CD4-positive, alpha-beta T cell treated with Interleukin-10 for 1 hour (primary cell): ENCODE results near the gene MUC13.

Experiments
- DNase-seq: peaks from one replicate; pipeline ENCODE4 v3.0.0-alpha.2; 2020

Gene MUC13

GRCh38 chr3:124893526-124893925, 41.0 kb downstream of the MUC13 start:
- DNase-seq, result no peak

- DNase-seq, result no peak
Measured at GRCh38 chr3:124890573-124891190, 43.9 kb downstream of the MUC13 start.

- DNase-seq, result no peak
Measured at GRCh38 chr3:124888482-124889441, 45.8 kb downstream of the MUC13 start.

- no peak for DNase-seq
Measured at GRCh38 chr3:124887932-124888298, 46.6 kb downstream of the MUC13 start.

GRCh38 chr3:124887177-124887931, 47.2 kb downstream of the MUC13 start, which contains the start of gene ITGB5:
Gene ITGB5, minus strand, starts transcription at chr3:124887365. Its CDS starts 365 bp downstream, at chr3:124887000.
- peak; percentile 5 for DNase-seq

- peak; percentile 13 for DNase-seq
Measured at GRCh38 chr3:124886168-124887056, 48.1 kb downstream of the MUC13 start.

- no peak for DNase-seq
Measured at GRCh38 chr3:124885466-124886167, 48.9 kb downstream of the MUC13 start.

- no peak for DNase-seq
Measured at GRCh38 chr3:124884474-124885101, 50.0 kb downstream of the MUC13 start.

GRCh38 chr3:124883766-124884473, 50.6 kb downstream of the MUC13 start:
- DNase-seq, result no peak

GRCh38 chr3:124882816-124883747, 51.5 kb downstream of the MUC13 start:
- DNase-seq, result no peak

GRCh38 chr3:124881976-124882697, 52.4 kb downstream of the MUC13 start:
- DNase-seq, result no peak

GRCh38 chr3:124879337-124879680, 55.2 kb downstream of the MUC13 start:
- no peak for DNase-seq

- DNase-seq, result no peak
Measured at GRCh38 chr3:124878561-124879336, 55.8 kb downstream of the MUC13 start.

- no peak for DNase-seq
Measured at GRCh38 chr3:124877674-124878073, 56.9 kb downstream of the MUC13 start.

GRCh38 chr3:124876401-124876878, 58.1 kb downstream of the MUC13 start:
- DNase-seq, result no peak

GRCh38 chr3:124873226-124873625, 61.3 kb downstream of the MUC13 start:
- DNase-seq, result no peak

GRCh38 chr3:124867511-124867910, 67.0 kb downstream of the MUC13 start:
- DNase-seq, result no peak

GRCh38 chr3:124862006-124862405, 72.5 kb downstream of the MUC13 start:
- no peak for DNase-seq
